Measurements from ENCODE around the gene FAM20B.

The FAM20B gene

DNA sequence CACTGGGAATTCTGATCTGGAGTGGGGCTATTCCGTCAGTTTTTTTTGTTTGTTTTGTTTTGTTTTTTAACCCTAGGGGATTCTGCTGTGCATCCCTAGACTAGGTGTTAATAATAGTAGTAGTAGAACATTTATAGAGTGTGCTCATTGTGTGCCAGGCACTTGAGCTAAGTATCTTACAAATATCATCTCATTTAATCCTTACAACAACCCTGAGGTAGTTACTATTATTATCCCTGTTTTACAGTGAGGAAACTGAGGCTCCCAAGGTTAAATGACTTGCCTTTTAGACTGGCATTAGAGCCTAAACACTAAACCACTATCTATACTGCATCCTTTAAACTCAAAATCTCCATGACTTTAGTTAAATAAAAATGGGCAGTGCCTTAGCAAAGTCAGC, 78.3 kb downstream of the FAM20B start:
- no peak overlapping the region for H3K4me3 ChIP-seq
- no peak overlapping the region for H3K4me2 ChIP-seq
- no peak overlapping the region for H3K9ac ChIP-seq
- H4K20me1 ChIP-seq, result no peaks in the 10 kb centered on the region
- no peaks in the 10 kb centered on the region for H3K9me3 ChIP-seq
- no peaks in the 10 kb centered on the region for H3K27me3 ChIP-seq
- no peak for TF ChIP-seq Cebpa-rat (IDR thresholded peaks at IDR 0.05)
- peaks cover 23% of the 10 kb centered on the region for H3K4me1 ChIP-seq
- peaks cover 39% of the 10 kb centered on the region for H3K36me3 ChIP-seq
- no peak overlapping the region for H3K27ac ChIP-seq

DNA sequence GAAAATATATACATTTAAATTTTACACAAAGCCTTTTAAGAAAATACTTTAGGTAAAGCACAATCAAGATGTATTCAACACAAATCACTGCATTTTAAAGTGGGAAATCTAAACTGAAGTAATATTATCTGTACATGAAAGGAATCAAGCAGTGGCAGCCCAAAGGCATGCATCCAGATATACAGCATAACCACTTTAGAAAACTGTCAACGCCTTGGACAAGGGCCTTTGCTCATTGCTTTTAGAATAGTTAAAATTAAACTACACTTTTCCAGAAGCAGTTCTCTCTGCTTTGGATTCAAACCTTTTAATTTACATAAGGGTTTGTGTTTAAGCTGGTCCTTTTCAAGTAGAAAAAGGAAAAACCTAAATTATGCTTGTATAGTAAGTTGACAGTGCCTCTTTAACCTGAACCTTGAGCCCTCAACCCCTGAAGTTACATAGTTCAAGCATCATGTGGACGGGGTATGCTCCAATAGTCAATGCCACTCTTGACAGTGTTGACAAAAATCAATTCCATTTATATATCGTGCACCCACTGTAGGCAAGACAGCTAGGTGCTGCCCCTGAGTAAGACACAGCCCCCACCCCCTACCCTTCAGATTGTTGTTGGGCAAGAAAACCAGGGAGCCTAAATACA, 79.0 kb downstream of the FAM20B start:
- H3K4me1 ChIP-seq, result peaks cover 23% of the 10 kb centered on the region
- no peaks in the 10 kb centered on the region for H4K20me1 ChIP-seq
- H3K9ac ChIP-seq, result no peak overlapping the region
- peaks cover 46% of the 10 kb centered on the region for H3K36me3 ChIP-seq
- no peak overlapping the region for H3K27ac ChIP-seq
- no peak overlapping the region for H3K4me3 ChIP-seq
- H3K27me3 ChIP-seq, result no peaks in the 10 kb centered on the region
- H3K9me3 ChIP-seq, result no peaks in the 10 kb centered on the region
- H3K4me2 ChIP-seq, result no peak overlapping the region
- TF ChIP-seq Cebpa-rat (IDR thresholded peaks at IDR 0.05), result no peak

DNA sequence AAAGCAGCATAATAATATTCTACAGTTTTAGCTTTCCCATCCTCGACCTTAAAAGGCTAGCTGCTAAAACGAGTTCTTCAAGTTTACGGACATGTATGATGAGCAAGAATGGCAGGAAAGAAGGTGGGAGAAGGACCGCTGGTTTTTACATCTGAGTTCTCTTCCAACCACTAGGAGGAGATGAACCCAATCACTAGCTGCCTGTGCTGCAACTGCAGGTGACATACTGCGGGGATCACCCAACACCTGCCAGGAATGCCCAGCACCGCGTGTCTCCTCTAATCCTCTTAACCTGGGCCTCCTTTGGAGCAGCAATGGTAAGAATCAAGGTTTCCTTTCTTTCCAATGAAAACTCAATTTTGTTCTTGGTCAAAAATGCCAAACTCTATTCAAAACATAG, 79.7 kb downstream of the FAM20B start:
- Histone ChIP-seq H3K9me3 (no peaks in the 10 kb centered on the region), H3K36me3 (peaks cover 53% of the 10 kb centered on the region), H3K4me1 (peaks cover 23% of the 10 kb centered on the region), H3K4me3 (no peak overlapping the region), H3K9ac (no peak overlapping the region), H3K4me2 (no peak overlapping the region), H3K27ac (no peak overlapping the region), H4K20me1 (no peaks in the 10 kb centered on the region), H3K27me3 (no peaks in the 10 kb centered on the region)
- no peak for TF ChIP-seq Cebpa-rat (IDR thresholded peaks at IDR 0.05)

DNA sequence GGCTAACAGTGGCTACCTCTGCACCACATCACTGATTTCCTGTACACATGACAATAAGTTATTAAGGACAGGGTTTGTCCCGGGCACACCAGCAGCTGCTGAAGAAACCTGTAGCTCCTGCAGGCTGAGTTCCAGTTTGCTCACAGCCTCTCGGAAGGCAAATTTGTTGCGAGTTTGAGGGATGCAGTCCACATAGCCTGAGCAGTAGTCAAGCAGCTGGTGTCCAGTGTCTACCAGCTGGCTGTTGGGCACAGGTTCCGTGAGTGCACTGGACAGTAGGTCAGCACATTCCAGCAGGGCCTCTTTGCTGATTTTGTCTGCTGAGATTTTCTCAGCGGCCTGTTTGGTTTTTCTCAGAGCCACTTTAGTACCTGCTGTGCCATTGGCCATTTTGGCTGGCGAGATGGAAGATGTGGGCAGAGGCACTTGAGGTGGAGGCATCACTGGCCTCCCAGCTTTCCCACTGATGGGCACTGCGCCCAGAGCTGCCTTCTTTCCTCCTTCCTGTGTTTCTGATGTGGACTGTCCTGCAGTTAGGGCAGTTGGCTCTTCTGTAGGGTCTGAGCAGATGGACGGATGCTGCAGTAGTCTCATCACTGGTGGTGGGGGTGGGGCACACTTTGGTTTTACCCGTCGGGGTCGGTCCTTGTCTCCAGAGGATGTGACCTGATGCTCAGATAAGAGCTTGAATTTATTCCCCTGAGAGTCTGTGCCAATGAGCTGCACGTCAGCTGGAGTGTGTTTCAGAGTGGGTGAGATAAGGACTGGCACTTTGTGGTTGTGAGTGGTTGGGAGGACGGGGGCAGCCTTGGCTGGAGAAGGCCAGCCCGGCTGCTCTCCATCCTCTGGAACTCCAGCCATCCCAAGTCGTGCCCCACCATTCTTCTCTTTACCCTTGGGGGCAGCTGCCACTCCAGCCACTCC, 82.3 kb downstream of the FAM20B start:
- no peaks in the 10 kb centered on the region for H3K9me3 ChIP-seq
- H3K36me3 ChIP-seq, result peaks cover 68% of the 10 kb centered on the region
- no peaks in the 10 kb centered on the region for H4K20me1 ChIP-seq
- peak overlapping the region; percentile 30; the same call in 1 of the 2 replicates for H3K27ac ChIP-seq
- H3K4me3 ChIP-seq, result no peak overlapping the region
- H3K27me3 ChIP-seq, result no peaks in the 10 kb centered on the region
- no peak overlapping the region for H3K9ac ChIP-seq
- peaks cover 12% of the 10 kb centered on the region for H3K4me1 ChIP-seq
- no peak for TF ChIP-seq Cebpa-rat (IDR thresholded peaks at IDR 0.05)
- H3K4me2 ChIP-seq, result peak overlapping the region; percentile 40

DNA sequence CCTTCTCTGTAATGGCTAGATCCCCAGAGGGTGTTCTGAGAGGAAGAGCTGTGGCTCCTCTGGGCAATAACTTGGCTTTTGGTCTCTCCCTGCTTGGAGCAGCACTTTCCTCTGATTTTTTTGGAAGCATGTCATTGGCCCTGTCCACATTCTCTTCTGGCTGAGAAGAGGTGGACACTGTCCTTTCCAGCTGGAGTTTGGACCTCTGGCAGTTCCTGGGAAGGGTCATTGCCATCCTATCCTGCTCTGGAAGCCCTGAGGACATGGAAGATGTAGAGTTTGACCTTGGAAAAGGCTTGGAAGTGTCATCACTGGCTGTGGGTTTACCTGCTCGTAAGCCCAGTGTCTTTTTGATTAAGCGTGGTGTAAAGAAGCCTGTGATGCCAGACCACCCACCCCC, 83.0 kb downstream of the FAM20B start:
- Histone ChIP-seq H3K27me3 (no peaks in the 10 kb centered on the region), H3K36me3 (peaks cover 74% of the 10 kb centered on the region), H3K4me1 (peaks cover 12% of the 10 kb centered on the region), H3K4me3 (no peak overlapping the region), H3K27ac (peak overlapping the region; percentile 30; the same call in 1 of the 2 replicates), H3K9me3 (no peaks in the 10 kb centered on the region), H3K4me2 (peak overlapping the region; percentile 40), H3K9ac (no peak overlapping the region), H4K20me1 (no peaks in the 10 kb centered on the region)
- no peak for TF ChIP-seq Cebpa-rat (IDR thresholded peaks at IDR 0.05)

DNA sequence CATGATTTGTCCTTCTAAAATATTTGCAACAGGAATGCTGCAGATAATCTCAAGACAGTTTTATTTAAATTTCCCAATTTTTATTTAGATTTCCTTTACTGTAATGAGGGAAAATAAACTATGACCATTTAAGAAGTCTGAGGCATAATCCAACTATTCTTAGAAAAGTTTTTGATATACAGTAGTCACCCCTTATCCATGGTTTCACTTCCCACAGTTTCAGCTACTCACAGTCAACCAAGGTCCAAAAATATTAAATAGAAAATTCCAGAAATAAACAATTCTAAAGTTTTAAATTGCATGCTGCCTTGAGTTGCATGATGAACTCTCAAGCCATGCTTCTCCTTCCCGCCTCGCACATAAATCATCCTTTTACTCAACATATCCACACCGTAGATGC, 89.5 kb downstream of the FAM20B start:
- Histone ChIP-seq H3K4me1 (no peaks in the 10 kb centered on the region), H3K27me3 (no peaks in the 10 kb centered on the region), H3K9ac (no peak overlapping the region), H3K4me3 (no peak overlapping the region), H3K9me3 (no peaks in the 10 kb centered on the region), H3K27ac (no peak overlapping the region), H4K20me1 (no peaks in the 10 kb centered on the region), H3K4me2 (no peak overlapping the region), H3K36me3 (peaks cover 88% of the 10 kb centered on the region)
- TF ChIP-seq Cebpa-rat (IDR thresholded peaks at IDR 0.05), result no peak

DNA sequence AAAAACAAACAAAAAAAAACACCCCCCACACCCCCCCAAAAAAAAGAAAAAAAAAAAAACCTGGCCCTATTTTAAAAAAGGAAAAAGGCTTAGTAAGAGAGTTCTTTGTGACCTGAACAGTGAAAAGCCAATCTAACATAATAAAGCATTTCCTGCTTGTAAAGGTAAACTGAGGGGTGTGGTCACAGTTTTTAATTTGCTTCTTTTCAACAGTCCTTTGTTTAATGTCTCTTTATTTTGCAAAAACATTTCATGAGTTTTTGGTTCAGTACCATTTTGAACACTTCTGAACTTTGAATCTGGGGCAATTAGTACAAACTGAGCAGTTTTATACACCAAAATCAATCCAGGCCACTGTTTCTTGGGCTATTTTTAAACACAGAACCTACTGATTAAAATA, 93.8 kb downstream of the FAM20B start:
- Histone ChIP-seq H3K27ac (no peak overlapping the region), H3K9ac (no peak overlapping the region)
- TF ChIP-seq Cebpa-rat (IDR thresholded peaks at IDR 0.05), result no peak

DNA sequence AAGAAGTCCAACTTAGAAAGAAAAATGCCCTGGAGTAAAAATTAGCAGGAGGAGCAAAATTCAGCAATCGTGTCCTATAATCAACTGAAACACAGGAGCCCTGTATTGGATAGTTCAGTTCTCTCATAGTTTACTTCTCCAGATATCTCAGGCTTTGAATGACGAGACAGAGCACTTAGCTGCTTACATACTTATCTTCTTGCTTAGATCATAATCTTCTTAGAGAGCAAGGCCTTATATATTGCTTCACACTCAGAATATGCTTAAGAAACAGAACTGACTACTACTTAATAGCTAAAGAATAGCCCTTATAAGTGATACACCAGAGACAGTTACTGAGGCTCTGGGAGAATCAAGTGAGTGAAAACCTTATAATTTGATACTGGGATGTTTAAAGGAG, 95.0 kb downstream of the FAM20B start:
- Histone ChIP-seq H3K36me3 (peaks cover 79% of the 10 kb centered on the region), H3K9me3 (no peaks in the 10 kb centered on the region), H4K20me1 (no peaks in the 10 kb centered on the region), H3K27me3 (no peaks in the 10 kb centered on the region), H3K4me1 (no peaks in the 10 kb centered on the region), H3K4me3 (no peak overlapping the region), H3K27ac (no peak overlapping the region), H3K9ac (no peak overlapping the region), H3K4me2 (no peak overlapping the region)
- TF ChIP-seq Cebpa-rat (IDR thresholded peaks at IDR 0.05), result no peak

More for the DNA sequence above, 93.8 kb downstream of the FAM20B start:
- Histone ChIP-seq H4K20me1 (no peaks in the 10 kb centered on the region), H3K4me2 (no peak overlapping the region), H3K27me3 (no peaks in the 10 kb centered on the region), H3K9me3 (no peaks in the 10 kb centered on the region), H3K4me1 (no peaks in the 10 kb centered on the region), H3K4me3 (no peak overlapping the region), H3K36me3 (peaks cover 75% of the 10 kb centered on the region)

DNA sequence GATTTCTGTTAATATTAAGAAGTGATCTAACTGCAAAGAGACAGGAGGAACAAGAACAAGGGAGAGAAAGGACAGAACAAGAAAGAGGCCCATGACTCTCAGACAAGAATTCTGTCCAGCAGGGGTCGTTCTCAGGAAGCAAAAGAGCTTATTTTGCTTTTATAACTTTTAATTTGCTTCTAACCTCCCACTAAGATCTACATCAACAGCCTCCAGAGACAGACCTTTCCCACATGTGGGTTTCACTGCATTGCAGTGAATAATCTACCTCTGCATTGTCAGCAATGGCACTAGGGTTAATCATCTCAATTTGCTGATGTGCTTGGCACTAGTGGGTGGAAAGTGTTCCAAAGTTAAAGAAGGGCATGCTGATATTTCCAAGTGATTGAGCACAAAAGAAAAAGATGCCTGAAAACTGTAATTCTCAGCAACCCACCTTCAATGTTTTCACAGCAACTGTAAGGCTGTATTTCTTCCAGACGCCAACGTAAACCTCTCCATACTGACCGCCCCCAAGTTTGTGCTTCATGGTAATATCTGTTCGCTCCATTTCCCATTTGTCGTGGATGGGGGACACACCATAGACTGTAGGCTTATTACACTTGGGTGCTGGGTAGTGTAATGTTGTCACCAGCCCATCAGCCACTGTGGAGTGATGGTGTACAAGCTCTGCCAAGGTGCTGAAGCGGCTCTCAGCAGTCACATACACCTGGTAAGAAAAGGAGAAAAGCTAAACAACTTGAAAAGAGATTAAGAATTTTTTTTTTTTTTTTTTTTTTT, 95.7 kb downstream of the FAM20B start:
- Histone ChIP-seq H3K4me2 (no peak overlapping the region), H3K4me1 (no peaks in the 10 kb centered on the region), H3K27ac (no peak overlapping the region), H3K4me3 (no peak overlapping the region), H3K36me3 (peaks cover 76% of the 10 kb centered on the region), H3K27me3 (no peaks in the 10 kb centered on the region), H3K9ac (no peak overlapping the region), H4K20me1 (no peaks in the 10 kb centered on the region), H3K9me3 (no peaks in the 10 kb centered on the region)
- no peak for TF ChIP-seq Cebpa-rat (IDR thresholded peaks at IDR 0.05)

Measured in BLaER1 (cell line).